Mesendoderm (in vitro differentiated cells): ENCODE results near the gene NHERF1.

Source experiments
- DNase-seq: peaks from one replicate; pipeline ENCODE4 v3.0.0; 2013
- H2AK5ac ChIP-seq: 2 replicates; pipeline ENCODE4 v1.6.1; 2013; ENCODE audit warnings: low read length, inconsistent platforms
- H2BK120ac ChIP-seq: 2 replicates; pipeline ENCODE4 v1.6.1; 2013; ENCODE audit warnings: low read depth, mild to moderate bottlenecking, low read length, moderate library complexity, mixed read lengths
- H2BK15ac ChIP-seq: replicated peaks from 2 replicates; pipeline ENCODE4 v1.6.1; 2013; ENCODE audit warnings: low read depth, mild to moderate bottlenecking, moderate library complexity
- H2BK5ac ChIP-seq: 2 replicates; pipeline ENCODE4 v1.6.1; 2013; ENCODE audit warnings: low read length, inconsistent platforms
- H3K18ac ChIP-seq: 2 replicates; pipeline ENCODE4 v1.6.1; 2013; ENCODE audit warnings: mild to moderate bottlenecking, low read length, mixed read lengths
- H3K23ac ChIP-seq: one replicate; pipeline ENCODE4 v1.6.1; 2013; ENCODE audit warnings: low read length
- H3K27ac ChIP-seq: 2 replicates; pipeline ENCODE4 v1.5.1; 2013; ENCODE audit warnings: low read depth, mild to moderate bottlenecking, inconsistent platforms, low read length, moderate library complexity
- H3K27me3 ChIP-seq: 2 replicates; pipeline ENCODE4 v1.6.1; 2013; ENCODE audit warnings: low read length, control low read depth, mild to moderate bottlenecking, inconsistent platforms; ENCODE audit not compliant: insufficient read depth, poor library complexity
- H3K36me3 ChIP-seq: 2 replicates; pipeline ENCODE4 v1.6.1; 2013; ENCODE audit warnings: low read length, inconsistent platforms; ENCODE audit not compliant: control insufficient read depth, insufficient read depth
- H3K4ac ChIP-seq: one replicate; pipeline ENCODE4 v1.6.1; 2013; ENCODE audit warnings: low read depth, mild to moderate bottlenecking, low read length, moderate library complexity
- H3K4me1 ChIP-seq: 2 replicates; pipeline ENCODE4 v1.6.1; 2013; ENCODE audit warnings: low read depth, low read length, inconsistent platforms; ENCODE audit not compliant: control insufficient read depth
- H3K4me2 ChIP-seq: 2 replicates; pipeline ENCODE4 v1.6.1; 2013; ENCODE audit warnings: low read length
- H3K4me3 ChIP-seq: 2 replicates; pipeline ENCODE4 v1.5.1; 2013; ENCODE audit warnings: mild to moderate bottlenecking, low read length
- H3K56ac ChIP-seq: one replicate; pipeline ENCODE4 v1.6.1; 2013; ENCODE audit warnings: low read length
- H3K79me1 ChIP-seq: 2 replicates; pipeline ENCODE4 v1.6.1; 2013; ENCODE audit warnings: low read length, inconsistent platforms
- H3K79me2 ChIP-seq: 2 replicates; pipeline ENCODE4 v1.6.1; 2013; ENCODE audit warnings: mild to moderate bottlenecking, low read length; ENCODE audit not compliant: control insufficient read depth, insufficient read depth
- H3K9ac ChIP-seq: 2 replicates; pipeline ENCODE4 v1.6.1; 2013; ENCODE audit warnings: low read length, inconsistent platforms
- H4K5ac ChIP-seq: one replicate; pipeline ENCODE4 v1.6.1; 2013; ENCODE audit warnings: low read length
- H4K8ac ChIP-seq: one replicate; pipeline ENCODE4 v1.6.1; 2013; ENCODE audit warnings: low read depth, mild to moderate bottlenecking, control low read depth, low read length, moderate library complexity
- WGBS: extraction: QIAGEN DNeasy Blood & Tissue Kit; methylation state at CpG from one replicate; pipeline ENCODE4 v1.1.7; 2013; ENCODE audit warnings: low lambda C conversion rate, missing lambda C conversion rate; ENCODE audit not compliant: insufficient coverage; ENCODE audit errors: extremely low coverage; 5-methylcytosine and 5-hydroxymethylcytosine counted together

NHERF1 gene

DNA sequence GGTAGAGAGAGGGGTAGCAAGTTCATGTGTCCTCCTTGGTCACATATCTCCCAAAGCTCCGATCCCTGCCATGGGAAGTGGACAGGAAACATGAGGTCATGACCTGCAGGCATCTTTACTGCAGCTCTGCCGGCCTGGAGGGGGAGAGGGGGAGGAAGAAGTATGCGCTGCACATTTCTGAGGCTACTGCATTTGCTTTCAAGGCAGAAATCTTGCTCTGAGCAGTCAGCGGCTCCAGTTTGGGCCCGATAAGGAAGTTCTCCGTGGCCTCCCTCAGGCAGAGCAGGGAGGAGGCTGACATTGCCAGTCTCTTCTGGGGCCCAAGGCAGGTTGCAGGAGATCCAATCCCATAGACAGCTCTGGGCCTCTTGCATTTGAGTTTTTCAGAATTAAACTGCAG lies 1.5 kb upstream of the NHERF1 start:
- Histone ChIP-seq H4K5ac (no peak overlapping the region), H3K4ac (no peak overlapping the region), H3K4me3 (no peak overlapping the region), H3K79me2 (peaks cover 33% of the 10 kb centered on the region), H3K27ac (peak overlapping the region; percentile 59), H2BK15ac (no peak overlapping the region), H3K18ac (peak overlapping the region; percentile 72), H2BK5ac (peak overlapping the region; percentile 90), H4K8ac (no peak overlapping the region), H3K4me2 (no peak overlapping the region), H3K4me1 (peaks cover 39% of the 10 kb centered on the region), H3K79me1 (peaks cover 15% of the 10 kb centered on the region), H3K56ac (peak overlapping the region; percentile 32), H2AK5ac (peak overlapping the region; percentile 10), H3K23ac (no peak overlapping the region), H3K27me3 (no peaks in the 10 kb centered on the region), H2BK120ac (peak overlapping the region; percentile 75), H3K36me3 (no peaks in the 10 kb centered on the region), H3K9ac (peak overlapping the region; percentile 44)
- no CpG with 5 or more reads among the region's 6 CpGs for WGBS
- DNase-seq = peak; percentile 80

DNA sequence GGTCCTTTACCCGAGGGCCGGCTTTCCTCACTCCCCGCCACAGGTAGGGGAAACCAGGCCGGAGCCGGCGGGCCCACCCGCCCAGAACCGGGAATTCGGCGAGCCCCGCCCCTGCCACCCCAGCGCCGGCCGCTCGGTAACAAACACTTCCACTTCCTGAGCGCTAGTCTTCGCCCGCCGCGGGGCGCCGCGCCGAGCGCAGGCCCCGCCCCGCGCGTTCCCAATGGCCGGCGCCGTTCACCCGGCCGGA lies 224 bp upstream of the NHERF1 start:
- Histone ChIP-seq H2BK120ac (no peak overlapping the region), H3K27me3 (no peaks in the 10 kb centered on the region), H3K9ac (peak overlapping the region; percentile 48), H3K56ac (peak overlapping the region; percentile 66), H3K18ac (peak overlapping the region; percentile 72), H3K4me3 (no peak overlapping the region), H3K4me2 (no peak overlapping the region), H3K27ac (no peak overlapping the region), H3K4ac (peak overlapping the region; percentile 1), H2AK5ac (no peak overlapping the region), H2BK5ac (no peak overlapping the region), H3K79me2 (peaks cover 46% of the 10 kb centered on the region), H2BK15ac (no peak overlapping the region), H3K79me1 (peaks cover 21% of the 10 kb centered on the region), H4K8ac (no peak overlapping the region), H3K4me1 (peaks cover 36% of the 10 kb centered on the region), H4K5ac (no peak overlapping the region), H3K23ac (no peak overlapping the region), H3K36me3 (no peaks in the 10 kb centered on the region)
- WGBS = no CpG with 5 or more reads among the region's 34 CpGs
- DNase-seq = no peak

DNA sequence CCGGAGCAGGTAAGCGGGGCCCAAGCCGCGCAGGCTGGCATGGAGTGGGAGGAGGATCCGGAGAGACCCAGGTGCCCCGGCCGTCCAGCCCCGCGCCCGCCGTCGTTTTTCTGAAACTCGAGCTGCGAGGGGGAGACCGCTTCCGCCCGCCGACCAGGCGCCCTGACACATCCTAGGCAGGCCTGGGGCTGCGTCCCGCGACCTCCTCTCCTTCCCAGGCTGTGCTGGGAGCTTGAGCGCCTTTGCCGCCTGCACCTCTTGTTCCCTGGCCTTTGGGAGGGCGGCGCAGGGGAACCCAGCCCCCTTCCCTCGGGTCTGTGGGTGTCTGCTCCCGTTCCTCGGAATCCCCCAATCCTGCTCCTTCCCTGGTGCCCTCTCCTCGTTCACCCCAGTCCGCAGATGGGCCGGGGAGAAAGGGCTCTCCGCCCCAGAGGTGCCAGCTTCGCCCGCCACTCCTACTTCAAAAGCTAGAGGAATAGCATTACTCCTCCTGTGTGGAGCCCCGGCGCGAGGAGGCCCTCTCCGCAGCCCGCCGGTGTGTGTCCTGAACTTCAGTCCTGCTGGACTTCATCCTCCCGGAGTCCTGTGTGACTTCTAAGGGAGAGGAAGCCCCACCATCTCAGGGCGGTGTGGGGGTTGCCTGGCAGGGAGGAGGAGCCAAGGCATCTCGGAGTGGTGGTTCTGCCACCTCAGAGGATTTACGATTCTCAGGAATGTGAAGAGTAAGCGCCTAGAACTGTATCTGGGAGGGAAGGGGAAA lies 1.0 kb downstream of the NHERF1 start:
- H3K36me3 ChIP-seq = no peaks in the 10 kb centered on the region
- H3K79me1 ChIP-seq = peaks cover 21% of the 10 kb centered on the region
- no peak overlapping the region for H2AK5ac ChIP-seq
- peak overlapping the region; percentile 66 for H3K27ac ChIP-seq
- H2BK120ac ChIP-seq = no peak overlapping the region
- H4K5ac ChIP-seq = no peak overlapping the region
- H3K4me2 ChIP-seq = peak overlapping the region; percentile 95
- H3K4me3 ChIP-seq = peak overlapping the region; percentile 87
- H3K9ac ChIP-seq = peak overlapping the region; percentile 94
- peak overlapping the region; percentile 96 for H3K56ac ChIP-seq
- peak overlapping the region; percentile 81 for H3K23ac ChIP-seq
- H4K8ac ChIP-seq = no peak overlapping the region
- H3K27me3 ChIP-seq = no peaks in the 10 kb centered on the region
- H2BK15ac ChIP-seq = no peak overlapping the region
- peak overlapping the region; percentile 86 for H3K18ac ChIP-seq
- DNase-seq = peak; percentile 62
- H3K79me2 ChIP-seq = peaks cover 46% of the 10 kb centered on the region
- peak overlapping the region; percentile 43 for H2BK5ac ChIP-seq
- H3K4me1 ChIP-seq = peaks cover 36% of the 10 kb centered on the region
- H3K4ac ChIP-seq = no peak overlapping the region
- no CpG with 5 or more reads among the region's 46 CpGs for WGBS

DNA sequence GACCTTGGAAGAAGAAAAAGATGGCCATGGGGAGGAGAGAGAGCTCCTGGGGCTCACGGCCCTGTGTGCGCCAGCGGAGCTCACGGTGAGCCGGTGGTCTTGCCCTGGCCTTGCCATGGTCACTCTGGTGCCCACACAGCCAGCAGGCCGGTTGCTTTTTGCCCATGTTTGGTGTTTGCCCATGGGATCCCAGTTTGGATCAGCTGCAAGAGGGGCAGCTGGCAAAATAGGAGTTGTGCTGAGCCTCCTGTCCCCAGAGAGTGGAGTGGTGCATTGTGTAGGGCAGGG lies 1.6 kb downstream of the NHERF1 start:
- no peak overlapping the region for H2BK5ac ChIP-seq
- H2BK15ac ChIP-seq = no peak overlapping the region
- H2BK120ac ChIP-seq = no peak overlapping the region
- H3K18ac ChIP-seq = no peak overlapping the region
- H3K27ac ChIP-seq = no peak overlapping the region
- no peak for DNase-seq
- H2AK5ac ChIP-seq = no peak overlapping the region
- no peaks in the 10 kb centered on the region for H3K36me3 ChIP-seq
- peak overlapping the region; percentile 96 for H3K56ac ChIP-seq
- H3K9ac ChIP-seq = peak overlapping the region; percentile 94
- peak overlapping the region; percentile 87 for H3K4me3 ChIP-seq
- no peaks in the 10 kb centered on the region for H3K27me3 ChIP-seq
- no peak overlapping the region for H4K8ac ChIP-seq
- H3K4ac ChIP-seq = no peak overlapping the region
- no CpG with 5 or more reads among the region's 6 CpGs for WGBS
- H3K4me1 ChIP-seq = peaks cover 36% of the 10 kb centered on the region
- H3K23ac ChIP-seq = no peak overlapping the region
- H3K79me1 ChIP-seq = peaks cover 23% of the 10 kb centered on the region
- peaks cover 50% of the 10 kb centered on the region for H3K79me2 ChIP-seq
- peak overlapping the region; percentile 95 for H3K4me2 ChIP-seq
- no peak overlapping the region for H4K5ac ChIP-seq

DNA sequence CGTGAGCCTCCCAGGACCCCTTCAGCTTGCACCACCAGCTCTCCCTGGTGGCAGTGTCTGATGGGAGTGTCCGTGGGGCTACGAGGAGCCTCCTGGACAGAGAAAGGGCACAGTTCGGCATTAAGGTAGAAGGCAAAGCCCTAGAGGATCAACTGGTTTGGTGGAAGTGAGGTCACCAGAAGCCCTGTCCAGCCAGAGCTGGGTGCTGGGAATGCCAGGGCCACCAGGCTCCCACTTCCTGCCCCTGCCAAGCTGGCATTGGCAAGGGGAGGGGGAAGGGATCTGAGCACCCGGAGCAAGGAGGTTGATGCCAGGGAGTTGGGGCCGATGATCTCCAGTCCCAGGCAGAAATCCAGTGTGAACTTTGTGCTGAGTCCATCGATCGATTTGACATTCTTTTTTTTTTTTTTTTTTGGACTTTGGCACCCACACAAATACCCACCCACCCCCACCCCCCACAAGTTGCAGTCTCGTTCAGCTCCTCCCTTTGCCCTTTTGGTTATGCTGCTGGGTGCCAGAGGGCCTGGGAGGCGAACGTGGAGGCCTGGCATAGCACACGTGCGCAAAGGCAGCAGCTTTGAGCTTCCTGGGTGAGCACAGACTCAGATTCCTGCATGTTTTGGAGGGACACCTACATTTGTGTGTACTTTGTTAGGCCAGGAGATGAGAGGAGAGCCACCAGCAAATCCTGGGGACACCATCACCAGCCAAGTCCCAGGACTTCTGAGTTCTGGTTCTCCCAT lies 2.1 kb downstream of the NHERF1 start:
- no peak overlapping the region for H3K4ac ChIP-seq
- H3K27ac ChIP-seq = no peak overlapping the region
- peaks cover 35% of the 10 kb centered on the region for H3K4me1 ChIP-seq
- H2BK15ac ChIP-seq = no peak overlapping the region
- no peak overlapping the region for H2BK5ac ChIP-seq
- peaks cover 55% of the 10 kb centered on the region for H3K79me2 ChIP-seq
- peak overlapping the region; percentile 94 for H3K9ac ChIP-seq
- no peaks in the 10 kb centered on the region for H3K36me3 ChIP-seq
- no peak overlapping the region for H4K8ac ChIP-seq
- no peak overlapping the region for H4K5ac ChIP-seq
- DNase-seq = no peak
- no CpG with 5 or more reads among the region's 13 CpGs for WGBS
- no peak overlapping the region for H3K23ac ChIP-seq
- H3K4me2 ChIP-seq = peak overlapping the region; percentile 95
- peak overlapping the region; percentile 96 for H3K56ac ChIP-seq
- no peak overlapping the region for H2BK120ac ChIP-seq
- H3K18ac ChIP-seq = no peak overlapping the region
- H3K79me1 ChIP-seq = peaks cover 28% of the 10 kb centered on the region
- no peak overlapping the region for H2AK5ac ChIP-seq
- no peaks in the 10 kb centered on the region for H3K27me3 ChIP-seq
- H3K4me3 ChIP-seq = peak overlapping the region; percentile 87
